Measurements from ENCODE around the gene TPCN1. TPM values are rescaled to one million over a fixed set of nuclear protein-coding genes. Genes with fewer than 3 reads are reported as not detected.

Gene TPCN1
- polyA plus RNA-seq, 1 experiment = 31.9 TPM

DNA sequence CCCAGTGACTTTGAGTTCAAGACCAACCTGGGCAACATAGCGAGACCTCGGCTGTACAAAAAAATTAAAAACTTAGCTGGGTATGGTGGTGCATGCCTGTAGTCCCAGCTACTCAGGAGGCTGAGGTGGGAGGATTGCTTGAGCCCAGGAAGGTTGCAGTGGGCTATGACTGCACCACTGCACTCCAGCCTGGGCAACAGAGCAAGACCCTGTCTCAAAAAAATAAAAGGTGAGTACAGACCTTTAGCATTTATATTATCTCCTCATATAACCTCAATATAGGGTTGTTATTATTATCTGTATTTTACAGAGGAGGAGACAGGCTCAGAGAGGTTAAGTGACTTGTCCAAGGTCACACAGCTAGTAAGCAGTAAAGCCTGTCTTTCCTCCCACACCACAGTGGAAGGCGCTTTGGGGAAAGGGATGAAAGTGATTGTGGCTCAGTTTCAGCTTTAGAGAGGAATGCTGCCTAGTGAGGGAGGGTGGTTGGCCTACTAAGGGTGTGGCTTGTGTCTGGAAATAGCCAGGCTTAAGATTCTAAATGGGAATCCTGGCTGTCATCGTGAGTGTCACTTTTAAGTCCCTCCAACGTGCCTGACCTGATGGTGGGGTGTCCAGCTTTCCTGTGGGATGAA lies 7.2 kb downstream of the TPCN1 start:
- TF ChIP-seq, protein P1, sequence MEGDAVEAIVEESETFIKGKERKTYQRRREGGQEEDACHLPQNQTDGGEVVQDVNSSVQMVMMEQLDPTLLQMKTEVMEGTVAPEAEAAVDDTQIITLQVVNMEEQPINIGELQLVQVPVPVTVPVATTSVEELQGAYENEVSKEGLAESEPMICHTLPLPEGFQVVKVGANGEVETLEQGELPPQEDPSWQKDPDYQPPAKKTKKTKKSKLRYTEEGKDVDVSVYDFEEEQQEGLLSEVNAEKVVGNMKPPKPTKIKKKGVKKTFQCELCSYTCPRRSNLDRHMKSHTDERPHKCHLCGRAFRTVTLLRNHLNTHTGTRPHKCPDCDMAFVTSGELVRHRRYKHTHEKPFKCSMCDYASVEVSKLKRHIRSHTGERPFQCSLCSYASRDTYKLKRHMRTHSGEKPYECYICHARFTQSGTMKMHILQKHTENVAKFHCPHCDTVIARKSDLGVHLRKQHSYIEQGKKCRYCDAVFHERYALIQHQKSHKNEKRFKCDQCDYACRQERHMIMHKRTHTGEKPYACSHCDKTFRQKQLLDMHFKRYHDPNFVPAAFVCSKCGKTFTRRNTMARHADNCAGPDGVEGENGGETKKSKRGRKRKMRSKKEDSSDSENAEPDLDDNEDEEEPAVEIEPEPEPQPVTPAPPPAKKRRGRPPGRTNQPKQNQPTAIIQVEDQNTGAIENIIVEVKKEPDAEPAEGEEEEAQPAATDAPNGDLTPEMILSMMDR (IDR thresholded peaks at IDR 0.05; ENCODE audit: insufficient read depth, low read depth, low read length) = no peak
- DNase-seq (ENCODE audit: low read depth) = no peak
- H3K36me3 ChIP-seq (ENCODE audit: control insufficient read depth, insufficient read depth, low read length) = peaks cover 20% of the 10 kb centered on the region
- POLR2A ChIA-PET = no interaction called here
- CTCF ChIA-PET = interaction anchor here (1.3 kb wide), 1 partner anchor 12 kb away, joined by 4 read pairs; no protein-coding TSS in a partner anchor
- no peaks in the 10 kb centered on the region for H3K27me3 ChIP-seq (ENCODE audit: control insufficient read depth, insufficient read depth, low read length)
- H3K4me3 ChIP-seq (ENCODE audit: low read depth, low read length) = no peak overlapping the region

DNA sequence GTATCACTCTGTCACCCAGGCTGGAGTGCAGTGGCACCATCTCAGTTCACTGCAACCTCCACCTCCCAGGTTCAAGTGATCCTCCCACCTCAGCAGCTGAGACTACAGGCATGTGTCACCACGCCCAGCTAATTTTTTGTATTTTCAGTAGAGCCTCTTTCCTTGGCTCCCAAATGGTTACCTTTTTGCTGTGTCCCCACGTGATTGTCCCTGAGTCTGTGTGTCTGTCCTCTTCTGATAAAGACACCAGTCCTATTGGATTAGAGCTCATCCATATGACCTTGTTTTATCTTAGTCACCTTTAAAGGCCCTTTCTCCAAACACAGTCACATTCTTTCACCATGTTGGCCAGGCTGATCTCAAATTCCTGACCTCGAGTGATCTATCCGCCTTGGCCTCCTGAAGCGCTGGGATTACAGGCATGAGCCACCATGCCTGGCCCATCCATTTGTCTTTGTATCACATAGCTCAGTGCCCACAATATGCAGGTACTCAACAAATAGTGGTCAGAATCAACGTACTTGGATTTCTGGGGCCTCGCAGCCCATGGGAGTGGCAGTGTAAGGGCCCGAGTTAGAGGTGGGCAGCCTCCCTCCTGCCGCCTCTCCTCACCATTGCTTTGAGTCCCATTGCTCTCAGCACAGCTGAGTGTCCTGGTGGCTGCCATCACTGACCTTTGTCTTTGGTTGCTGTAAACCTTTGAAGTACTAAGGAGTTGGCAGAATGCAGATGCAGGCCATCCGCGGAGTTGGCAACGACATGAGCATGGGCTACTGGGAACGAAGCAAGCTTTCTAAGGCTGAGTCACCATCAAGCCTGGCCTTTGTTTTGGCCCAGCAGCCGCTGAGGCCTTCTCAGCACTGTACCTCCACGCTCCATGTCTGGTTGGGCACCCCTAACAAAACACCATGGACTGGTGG lies 9.3 kb downstream of the TPCN1 start:
- POLR2A ChIA-PET = no interaction called here
- no peak for DNase-seq (ENCODE audit: low read depth)
- TF ChIP-seq, protein P1 (IDR thresholded peaks at IDR 0.05; ENCODE audit: insufficient read depth, low read depth, low read length) = no peak
- CTCF ChIA-PET = interaction anchor here (0.9 kb wide), 1 partner anchor 9 kb away, joined by 4 read pairs; no protein-coding TSS in a partner anchor
- no peaks in the 10 kb centered on the region for H3K27me3 ChIP-seq (ENCODE audit: control insufficient read depth, insufficient read depth, low read length)
- peaks cover 21% of the 10 kb centered on the region for H3K36me3 ChIP-seq (ENCODE audit: control insufficient read depth, insufficient read depth, low read length)
- H3K4me3 ChIP-seq (ENCODE audit: low read depth, low read length) = no peak overlapping the region

- Histone ChIP-seq H3K36me3 (ENCODE audit: control insufficient read depth, insufficient read depth, low read length) (peaks cover 21% of the 10 kb centered on the region), H3K27me3 (ENCODE audit: control insufficient read depth, insufficient read depth, low read length) (no peaks in the 10 kb centered on the region)
Measured at GRCh38 chr12:113231235-113232088, 10.2 kb downstream of the TPCN1 start.

DNA sequence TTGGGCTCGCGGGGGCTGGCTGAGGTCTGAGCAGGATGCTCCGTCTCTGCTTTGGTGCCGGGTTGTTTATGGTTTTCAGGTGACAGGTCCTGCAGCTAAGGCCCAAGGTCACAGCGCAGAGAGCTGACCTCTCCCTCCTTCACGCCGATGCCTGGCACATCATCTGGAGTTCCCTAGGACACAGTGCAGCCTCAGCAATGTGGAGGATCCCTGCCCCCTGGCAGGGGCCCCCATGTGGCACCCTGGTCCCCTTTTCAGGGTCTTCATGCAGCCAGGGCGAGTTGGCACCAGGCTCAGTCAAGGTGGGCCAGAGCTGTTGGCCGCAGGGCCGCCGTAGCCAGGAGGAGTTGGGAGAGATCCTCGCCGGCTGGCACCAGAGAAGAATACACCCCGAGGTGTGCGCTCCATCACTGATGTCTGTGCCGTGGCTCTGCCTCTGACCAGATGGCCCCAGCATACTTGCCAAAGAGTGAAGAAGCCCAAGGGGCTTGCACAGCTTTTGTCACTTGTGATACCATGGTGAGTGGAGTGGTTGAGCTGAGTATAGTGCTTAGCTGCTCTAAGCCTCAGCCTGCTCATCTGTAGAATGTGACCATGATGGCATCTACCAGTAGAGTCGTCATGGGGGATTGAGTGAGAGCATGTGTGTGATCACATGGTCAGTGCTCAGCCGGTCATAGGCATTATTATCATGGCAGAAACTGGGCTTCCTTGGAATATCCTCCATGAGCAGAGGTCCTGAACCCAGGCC lies 11.0 kb downstream of the TPCN1 start:
- TF ChIP-seq, protein P1 (IDR thresholded peaks at IDR 0.05; ENCODE audit: insufficient read depth, low read depth, low read length) = no peak
- peaks cover 15% of the 10 kb centered on the region for H3K36me3 ChIP-seq (ENCODE audit: control insufficient read depth, insufficient read depth, low read length)
- ChIA-PET POLR2A (no interaction called here), CTCF (interaction anchor here (0.6 kb wide), 2 partner anchors 35 to 1780 kb away, joined by 3 to 4 read pairs; no protein-coding TSS in a partner anchor)
- no peaks in the 10 kb centered on the region for H3K27me3 ChIP-seq (ENCODE audit: control insufficient read depth, insufficient read depth, low read length)
- no peak overlapping the region for H3K4me3 ChIP-seq (ENCODE audit: low read depth, low read length)
- DNase-seq (ENCODE audit: low read depth) = no peak

More at GRCh38 chr12:113231235-113232088, 10.2 kb downstream of the TPCN1 start:
- TF ChIP-seq, protein P1 (IDR thresholded peaks at IDR 0.05; ENCODE audit: insufficient read depth, low read depth, low read length) = no peak
- H3K4me3 ChIP-seq (ENCODE audit: low read depth, low read length) = no peak overlapping the region
- ChIA-PET POLR2A (no interaction called here), CTCF (interaction anchor here (0.6 kb wide), 1 partner anchor 34 kb away, joined by 3 read pairs; no protein-coding TSS in a partner anchor)
- no peak for DNase-seq (ENCODE audit: low read depth)

Measured in BJ (cell line).